Calu3 (cell line): Measurements from ENCODE around the gene MRPL47. TPM values are rescaled to one million over a fixed set of nuclear protein-coding genes. Genes with fewer than 3 reads are reported as not detected.

ENCODE experiments used
- BruUV-seq: library from RNA; stranded (reverse); fragments of 400-500 nt; replicated peaks from 2 replicates; lab custom pipeline; 2021; lab: Mats Ljungman, UMichigan
- CTCF ChIA-PET: fragments of 300-600 bp; sonication (Branson Sonifier 250); formaldehyde crosslinking; loops from one replicate; lab custom pipeline; 2022; ENCODE audit warnings: antibody characterized with exemption; lab: Charles Lee
- DNase-seq: peaks from one replicate; pipeline ENCODE4 v3.0.0; 2022
- H3K27ac Mint-ChIP-seq: one replicate; pipeline ENCODE4 v1.8.0; 2022; ENCODE audit warnings: mixed read lengths; ENCODE audit not compliant: unreplicated experiment
- H3K27me3 Mint-ChIP-seq: one replicate; pipeline ENCODE4 v1.8.0; 2022; ENCODE audit warnings: mixed read lengths; ENCODE audit not compliant: unreplicated experiment
- H3K36me3 Mint-ChIP-seq: one replicate; pipeline ENCODE4 v1.8.0; 2022; ENCODE audit warnings: mild to moderate bottlenecking, moderate library complexity, mixed read lengths; ENCODE audit not compliant: insufficient read depth, unreplicated experiment
- H3K4me1 Mint-ChIP-seq: one replicate; pipeline ENCODE4 v1.8.0; 2022; ENCODE audit warnings: mild to moderate bottlenecking, low read depth, mixed read lengths; ENCODE audit not compliant: unreplicated experiment
- H3K4me3 Mint-ChIP-seq: one replicate; pipeline ENCODE4 v1.8.0; 2022; ENCODE audit warnings: mild to moderate bottlenecking, low read depth, moderate library complexity, mixed read lengths; ENCODE audit not compliant: unreplicated experiment
- H3K9me3 Mint-ChIP-seq: one replicate; pipeline ENCODE4 v1.8.0; 2022; ENCODE audit warnings: low read depth, mixed read lengths; ENCODE audit not compliant: unreplicated experiment
- CTCF ChIP-seq: fragments of 200-600 bp; IDR thresholded peaks from one replicate; pipeline ENCODE4 v1.8.0; 2022; ENCODE audit warnings: antibody characterized with exemption; ENCODE audit not compliant: unreplicated experiment
- intact Hi-C: fragments of 100-400 bp; cut with micrococcal nuclease; formaldehyde crosslinking; loops from one replicate; pipeline ENCODE4 v1.10.0; 2022; ENCODE audit not compliant: unreplicated experiment
- total RNA-seq: library from RNA; stranded (reverse); gene quantifications from 2 replicates; pipeline ENCODE4 v1.2.3, GENCODE V29; 2022

The MRPL47 gene
- total RNA-seq, 1 experiment from 2014 or later: 88.0 TPM

GRCh38 chr3:179615458-179616173 lies 11.2 kb upstream of the MRPL47 start:
- TF ChIP-seq CTCF: no peak
- CTCF ChIA-PET: interaction anchor here (0.6 to 1.8 kb wide), 3 partner anchors 11 to 1167 kb away, joined by 3 to 4 read pairs (median 4); partner anchors contain the start of gene NDUFB5
- Mint-ChIP-seq H3K4me3 (no peak overlapping the region), H3K36me3 (peaks cover 33% of the 10 kb centered on the region), H3K9me3 (no peaks in the 10 kb centered on the region), H3K27ac (no peak overlapping the region), H3K27me3 (no peaks in the 10 kb centered on the region), H3K4me1 (peaks cover 14% of the 10 kb centered on the region)
- intact Hi-C loops: no loop called here
- DNase-seq: no peak
- no TSS peak for BruUV-seq

- Mint-ChIP-seq H3K27ac (no peak overlapping the region), H3K9me3 (no peaks in the 10 kb centered on the region), H3K4me1 (peaks cover 14% of the 10 kb centered on the region), H3K27me3 (no peaks in the 10 kb centered on the region), H3K4me3 (no peak overlapping the region), H3K36me3 (peaks cover 20% of the 10 kb centered on the region)
- CTCF ChIA-PET: interaction anchor here (1.8 kb wide), 1 partner anchor 9 kb away, joined by 4 read pairs; the partner anchor contains the start of gene NDUFB5
- DNase-seq: no peak
- intact Hi-C loops: no loop called here
- BruUV-seq: no TSS peak
- TF ChIP-seq CTCF: no peak
Observed at GRCh38 chr3:179613807-179614206, 9.4 kb upstream of the MRPL47 start.

DNA sequence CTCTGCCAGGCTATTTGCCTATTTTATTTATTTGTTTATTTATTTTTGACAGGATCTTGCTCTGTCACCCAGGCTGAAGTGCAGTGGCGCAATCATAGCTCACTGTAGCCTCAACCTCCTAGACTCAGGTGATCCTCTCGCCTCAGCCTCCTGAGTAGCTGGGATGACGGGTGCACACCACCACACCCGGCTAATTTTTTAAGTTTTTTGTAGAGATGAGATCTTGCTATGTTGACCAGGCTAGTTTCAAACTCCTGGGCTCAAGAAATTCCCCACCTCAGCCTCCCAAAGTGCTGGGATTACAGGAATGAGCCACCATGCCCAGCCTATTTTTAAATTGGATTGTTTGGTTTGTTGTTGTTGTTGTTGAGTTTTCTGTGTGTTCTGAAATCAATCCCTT lies 5.6 kb upstream of the MRPL47 start:
- H3K4me1 Mint-ChIP-seq: peaks cover 22% of the 10 kb centered on the region
- CTCF ChIA-PET: interaction anchor here (0.5 to 0.6 kb wide), 2 partner anchors 21 to 1289 kb away, joined by 4 read pairs; no protein-coding TSS in a partner anchor
- H3K36me3 Mint-ChIP-seq: peaks cover 19% of the 10 kb centered on the region
- no peaks in the 10 kb centered on the region for H3K9me3 Mint-ChIP-seq
- no TSS peak for BruUV-seq
- TF ChIP-seq CTCF: no peak
- H3K4me3 Mint-ChIP-seq: no peak overlapping the region
- intact Hi-C loops: no loop called here
- no peak overlapping the region for H3K27ac Mint-ChIP-seq
- DNase-seq: no peak
- H3K27me3 Mint-ChIP-seq: no peaks in the 10 kb centered on the region

DNA sequence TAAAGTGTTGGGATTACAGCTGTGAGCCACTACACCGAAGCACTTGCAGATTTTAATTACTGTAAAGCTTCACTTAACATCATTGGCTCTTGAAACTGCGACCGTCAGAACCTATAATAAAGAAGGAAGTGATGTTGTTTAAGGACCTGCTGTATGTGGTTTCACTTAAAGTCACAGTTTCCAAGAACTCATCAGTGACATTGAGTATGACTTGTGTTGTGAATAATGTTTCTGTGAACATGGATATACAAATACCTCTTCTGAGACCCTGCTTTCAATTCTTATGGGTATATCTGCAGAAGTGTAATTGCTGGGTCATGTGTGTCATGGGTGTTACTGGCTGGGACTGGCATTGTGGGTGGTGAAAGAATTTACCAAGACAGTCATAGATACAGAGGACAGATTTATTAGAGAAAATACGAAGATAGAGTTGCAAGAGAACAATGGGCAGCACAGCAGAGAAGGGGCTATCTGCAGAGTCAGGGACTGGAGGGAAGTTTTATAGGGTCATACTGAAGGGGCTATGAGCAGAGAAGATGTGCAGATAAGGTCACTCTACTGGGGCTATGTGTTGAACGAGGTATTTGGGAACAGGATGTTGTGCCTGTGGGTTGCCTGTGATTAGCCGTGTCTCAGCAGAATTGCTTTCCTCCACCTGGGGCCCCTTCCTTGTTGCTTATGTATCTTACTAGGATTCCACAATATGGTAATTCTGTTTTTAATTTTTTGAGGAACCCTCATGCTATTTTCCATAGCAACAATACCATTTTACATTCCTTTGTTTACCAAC lies 4.7 kb upstream of the MRPL47 start:
- no peak for DNase-seq
- Mint-ChIP-seq H3K36me3 (peaks cover 28% of the 10 kb centered on the region), H3K4me3 (no peak overlapping the region), H3K4me1 (peaks cover 21% of the 10 kb centered on the region), H3K27ac (no peak overlapping the region), H3K27me3 (no peaks in the 10 kb centered on the region), H3K9me3 (no peaks in the 10 kb centered on the region)
- no TSS peak for BruUV-seq
- CTCF ChIA-PET: interaction anchor here (0.6 kb wide), 1 partner anchor 1290 kb away, joined by 4 read pairs; no protein-coding TSS in a partner anchor
- TF ChIP-seq CTCF: no peak
- intact Hi-C loops: no loop called here
